HUES48 (cell line): ENCODE measurements around the gene CYP11A1.
A peak's percentile ranks its signal among the peaks of the same experiment; 100 is the strongest.

Source experiments
- H3K27ac ChIP-seq: one replicate; pipeline ENCODE4 v1.7.0; 2013; ENCODE audit warnings: low read depth, low read length, inconsistent platforms
- H3K27me3 ChIP-seq: 2 replicates; pipeline ENCODE4 v1.6.1; 2013; ENCODE audit warnings: mild to moderate bottlenecking, low read length; ENCODE audit not compliant: control insufficient read depth, insufficient read depth
- H3K36me3 ChIP-seq: 2 replicates; pipeline ENCODE4 v1.6.1; 2013; ENCODE audit warnings: low read length; ENCODE audit not compliant: control insufficient read depth, insufficient read depth
- H3K4me1 ChIP-seq: 2 replicates; pipeline ENCODE4 v1.6.1; 2013; ENCODE audit warnings: mild to moderate bottlenecking, low read length; ENCODE audit not compliant: control insufficient read depth, insufficient read depth
- H3K4me3 ChIP-seq: 2 replicates; pipeline ENCODE4 v1.5.1; 2013; ENCODE audit warnings: mild to moderate bottlenecking, low read depth, low read length
- H3K9ac ChIP-seq: 2 replicates; pipeline ENCODE4 v1.6.1; 2013; ENCODE audit warnings: mild to moderate bottlenecking, low read depth, low read length, moderate library complexity
- H3K9me3 ChIP-seq: 2 replicates; pipeline ENCODE4 v1.6.1; 2013; ENCODE audit warnings: low read length; ENCODE audit not compliant: control insufficient read depth, insufficient read depth

Gene CYP11A1

DNA sequence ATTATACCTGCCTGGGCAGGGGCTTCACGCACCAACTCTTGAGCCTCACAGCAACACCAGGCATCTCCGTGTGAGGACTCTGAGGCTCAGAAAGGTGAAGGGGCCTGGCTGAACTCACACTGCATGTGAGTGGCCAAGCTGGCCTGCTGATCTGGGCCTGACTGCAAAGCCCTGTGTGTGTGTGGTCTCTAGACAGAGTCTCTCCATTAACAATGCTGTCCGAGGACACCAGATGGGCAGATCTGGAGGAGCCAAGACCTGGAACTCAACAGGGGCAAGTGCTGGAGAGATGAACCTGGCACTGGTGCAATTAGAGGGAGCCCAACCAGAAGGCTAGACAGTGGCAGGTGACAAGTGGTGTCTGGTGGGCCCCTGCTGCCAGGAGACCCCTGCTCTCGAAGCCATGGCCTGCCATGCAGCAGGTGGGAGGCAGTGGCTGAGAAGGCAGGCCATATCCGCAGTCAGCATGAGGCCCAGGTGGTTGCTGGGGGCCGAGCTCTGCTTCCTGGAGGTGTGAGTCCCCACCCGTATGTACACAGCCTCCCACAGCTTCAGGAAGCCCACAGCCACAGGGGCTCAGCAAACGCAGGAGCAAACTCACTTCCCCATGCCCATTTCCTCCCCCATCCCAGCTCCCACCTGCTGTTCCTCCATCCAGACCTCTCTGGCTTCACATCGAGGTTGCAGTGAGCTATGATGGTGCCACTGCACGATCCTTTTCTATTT lies 39.0 kb downstream of the CYP11A1 start:
- H3K27me3 ChIP-seq, result no peaks in the 10 kb centered on the region
- H3K36me3 ChIP-seq, result no peaks in the 10 kb centered on the region
- H3K4me3 ChIP-seq, result no peak overlapping the region
- no peak overlapping the region for H3K27ac ChIP-seq
- no peaks in the 10 kb centered on the region for H3K9me3 ChIP-seq
- peaks cover 4% of the 10 kb centered on the region; the same call in 1 of the 2 replicates for H3K4me1 ChIP-seq
- H3K9ac ChIP-seq, result no peak overlapping the region

DNA sequence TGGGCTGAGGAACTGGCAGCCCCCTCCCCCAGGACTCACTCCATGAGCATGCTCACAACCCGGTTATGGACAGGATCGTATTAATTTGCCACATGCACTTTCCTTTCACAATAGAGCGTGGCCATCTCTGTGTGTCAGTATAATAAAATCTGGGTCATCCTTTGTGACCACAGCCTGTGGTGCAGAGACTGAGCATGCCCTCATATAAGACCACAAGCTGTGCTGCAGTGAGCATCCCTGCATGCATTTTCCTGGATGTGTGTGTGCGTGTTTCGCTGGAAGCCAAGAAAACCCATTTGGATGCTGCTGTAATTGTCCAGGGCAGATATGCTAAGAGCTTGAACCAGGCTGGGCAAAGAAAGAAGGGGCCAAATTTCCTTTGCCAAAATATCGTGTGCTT lies 39.7 kb downstream of the CYP11A1 start:
- H3K4me1 ChIP-seq, result peaks cover 4% of the 10 kb centered on the region; the same call in 1 of the 2 replicates
- no peaks in the 10 kb centered on the region for H3K36me3 ChIP-seq
- no peak overlapping the region for H3K9ac ChIP-seq
- no peak overlapping the region for H3K27ac ChIP-seq
- no peak overlapping the region for H3K4me3 ChIP-seq
- H3K9me3 ChIP-seq, result no peaks in the 10 kb centered on the region
- no peaks in the 10 kb centered on the region for H3K27me3 ChIP-seq

DNA sequence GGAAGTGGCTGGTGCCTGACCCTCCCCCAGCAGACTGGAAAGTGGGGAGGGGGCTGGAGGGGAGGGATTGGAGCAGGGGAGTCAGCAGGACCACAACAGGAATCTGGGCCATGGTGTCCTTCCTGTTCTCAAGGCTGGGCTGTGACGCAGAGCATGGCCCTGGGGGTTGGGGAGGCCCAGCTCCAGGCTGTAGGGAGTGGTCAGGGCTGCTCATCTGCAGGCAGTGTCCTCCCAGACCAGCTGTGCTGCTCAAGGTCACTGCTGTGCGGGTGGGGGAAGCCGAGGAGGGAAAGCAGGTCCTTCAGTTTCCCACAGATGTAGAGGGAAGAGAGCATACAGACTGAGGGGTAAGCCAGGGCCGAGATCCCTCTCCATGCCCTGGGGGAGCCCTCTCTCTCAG lies 40.7 kb downstream of the CYP11A1 start:
- peaks cover 4% of the 10 kb centered on the region; the same call in 1 of the 2 replicates for H3K4me1 ChIP-seq
- H3K27me3 ChIP-seq, result no peaks in the 10 kb centered on the region
- no peak overlapping the region for H3K4me3 ChIP-seq
- H3K27ac ChIP-seq, result no peak overlapping the region
- H3K9ac ChIP-seq, result no peak overlapping the region
- H3K9me3 ChIP-seq, result no peaks in the 10 kb centered on the region
- no peaks in the 10 kb centered on the region for H3K36me3 ChIP-seq

DNA sequence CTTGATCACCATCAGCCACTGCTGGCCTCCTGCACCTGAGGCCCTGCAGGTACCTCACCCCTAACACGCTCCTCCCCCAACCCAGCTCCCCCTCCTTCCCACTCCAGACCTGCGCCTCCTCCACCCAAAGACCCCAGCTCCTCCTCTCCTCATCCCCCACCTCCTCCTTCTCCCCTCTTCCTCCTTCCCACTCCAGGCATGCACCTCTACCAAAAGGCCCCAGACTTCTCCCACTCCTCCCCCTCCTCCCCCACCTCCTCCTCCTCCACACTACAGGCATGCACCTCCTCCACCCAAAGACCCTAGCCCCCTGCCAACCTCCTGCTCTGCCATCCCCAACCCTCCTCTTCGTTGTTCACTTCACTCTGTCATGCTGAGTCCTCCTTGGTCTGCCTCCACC lies 42.7 kb downstream of the CYP11A1 start:
- Histone ChIP-seq H3K4me1 (peaks cover 10% of the 10 kb centered on the region; the same call in 1 of the 2 replicates), H3K27ac (no peak overlapping the region), H3K27me3 (no peaks in the 10 kb centered on the region), H3K9ac (no peak overlapping the region), H3K36me3 (no peaks in the 10 kb centered on the region), H3K4me3 (no peak overlapping the region), H3K9me3 (no peaks in the 10 kb centered on the region)

DNA sequence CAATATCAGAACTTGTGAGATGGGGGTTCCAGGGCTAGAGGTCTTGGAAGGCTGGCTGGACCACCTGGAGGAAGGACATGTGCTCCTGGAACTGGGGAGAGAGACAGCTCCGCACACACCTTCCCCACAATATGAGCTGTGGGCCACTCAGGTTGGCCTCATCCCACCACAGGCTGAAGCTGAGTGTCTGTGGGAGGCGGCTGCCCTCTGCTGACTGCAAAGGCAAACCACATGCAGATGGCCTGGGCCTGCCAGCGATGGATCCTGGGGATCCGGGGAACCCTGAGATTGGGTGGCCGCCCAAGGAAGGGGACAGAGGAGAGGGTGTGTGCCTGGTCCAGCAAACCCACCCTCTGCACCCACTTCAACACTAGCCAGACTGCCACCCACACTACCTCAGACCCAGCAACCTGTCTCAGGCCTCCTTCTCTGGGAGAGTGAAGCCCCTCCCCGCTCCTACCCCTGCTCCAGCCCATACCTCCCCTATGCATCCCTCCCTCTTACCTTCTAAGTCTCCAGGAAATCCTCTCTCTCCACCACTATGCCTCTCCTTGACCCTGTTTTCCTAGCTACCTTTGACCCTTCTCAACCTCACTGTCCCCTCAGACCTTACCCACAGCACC lies 44.8 kb downstream of the CYP11A1 start:
- no peaks in the 10 kb centered on the region for H3K36me3 ChIP-seq
- no peaks in the 10 kb centered on the region for H3K27me3 ChIP-seq
- H3K4me1 ChIP-seq, result peaks cover 15% of the 10 kb centered on the region; the same call in 1 of the 2 replicates
- no peak overlapping the region for H3K27ac ChIP-seq
- H3K9ac ChIP-seq, result no peak overlapping the region
- no peak overlapping the region for H3K4me3 ChIP-seq
- H3K9me3 ChIP-seq, result no peaks in the 10 kb centered on the region

DNA sequence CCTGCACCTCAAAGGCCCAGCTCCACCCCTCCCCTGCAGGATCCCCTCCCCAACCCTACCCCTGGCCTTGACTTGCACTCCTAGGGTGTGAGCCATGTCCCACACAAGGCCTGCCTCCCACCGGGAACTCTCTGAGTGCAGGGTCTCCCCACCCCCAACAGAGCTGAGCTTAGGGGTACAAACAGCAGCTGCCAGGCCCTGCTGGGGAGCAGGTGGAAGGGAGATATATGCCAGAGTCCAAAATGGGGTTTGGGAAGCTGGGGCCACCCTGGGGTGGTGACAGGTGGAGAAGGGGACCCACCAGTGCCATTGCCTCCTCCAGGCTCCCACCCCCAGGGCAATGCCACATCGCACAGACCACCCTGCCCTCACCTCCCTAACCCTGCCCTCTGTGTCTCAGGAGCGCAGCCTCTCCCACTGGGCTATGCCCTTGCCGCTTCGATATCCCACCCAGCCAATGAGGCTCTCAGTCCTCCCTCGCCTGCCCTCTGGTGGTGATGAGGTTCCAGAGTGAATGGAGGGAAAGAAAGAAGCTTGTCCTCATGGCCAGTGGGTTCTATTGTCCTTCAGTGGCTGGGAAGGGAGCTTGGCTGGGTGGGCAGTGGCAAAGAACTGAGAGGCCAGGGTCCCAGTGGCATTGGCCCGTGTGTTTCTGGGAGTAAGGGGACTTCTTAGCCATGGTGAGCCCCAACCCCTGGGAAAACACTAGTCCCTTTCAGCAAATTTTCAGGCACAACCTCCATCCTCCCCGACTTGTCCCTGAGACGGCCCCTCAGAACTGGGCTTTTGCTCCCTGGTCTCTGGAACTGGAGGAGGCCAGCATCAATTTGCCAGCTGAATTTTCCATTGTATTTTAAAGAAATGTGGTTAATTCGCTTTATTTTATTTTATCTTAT lies 46.8 kb downstream of the CYP11A1 start:
- Histone ChIP-seq H3K9ac (no peak overlapping the region), H3K27ac (peak overlapping the region; percentile 64), H3K4me3 (no peak overlapping the region), H3K4me1 (peaks cover 16% of the 10 kb centered on the region), H3K27me3 (no peaks in the 10 kb centered on the region), H3K9me3 (no peaks in the 10 kb centered on the region), H3K36me3 (no peaks in the 10 kb centered on the region)

DNA sequence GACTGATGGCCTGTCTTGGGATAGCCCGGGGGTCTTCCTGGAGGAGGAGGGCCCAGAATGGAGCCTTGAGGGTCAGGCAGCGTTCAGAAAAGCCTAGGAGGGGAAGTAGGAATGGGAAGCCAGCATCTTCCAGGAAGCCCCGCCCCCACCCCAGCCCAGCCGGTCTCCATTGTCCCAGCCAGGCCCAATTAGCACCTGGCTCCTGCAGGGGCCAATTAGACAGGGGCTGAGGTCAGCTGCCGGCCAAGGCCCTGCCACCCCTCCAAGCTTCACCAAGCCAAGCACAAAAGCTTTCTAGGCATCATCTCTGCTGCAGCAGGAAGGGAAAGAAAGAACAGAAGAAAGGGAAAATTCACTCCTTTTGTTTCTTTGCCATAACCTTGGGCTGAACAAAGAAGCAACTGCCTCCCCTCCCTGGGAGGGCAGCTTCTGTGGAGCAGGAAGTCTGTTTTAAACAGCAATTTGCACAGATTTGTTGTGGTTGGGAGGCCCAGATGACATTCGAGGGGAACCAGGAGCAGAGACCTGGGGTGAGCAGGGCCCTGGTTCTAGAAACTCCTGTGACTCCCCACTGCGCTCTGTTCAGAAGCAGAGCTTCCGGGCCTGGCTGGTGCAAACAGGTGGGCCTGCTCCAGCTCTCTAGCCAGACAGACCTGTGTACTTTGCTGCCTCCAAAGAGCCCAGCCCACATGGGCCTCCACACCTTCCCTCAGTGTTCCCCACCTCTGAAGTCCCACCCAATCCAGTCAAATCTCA lies 47.7 kb downstream of the CYP11A1 start:
- H3K9me3 ChIP-seq, result no peaks in the 10 kb centered on the region
- H3K27me3 ChIP-seq, result no peaks in the 10 kb centered on the region
- H3K9ac ChIP-seq, result no peak overlapping the region
- H3K36me3 ChIP-seq, result no peaks in the 10 kb centered on the region
- H3K4me1 ChIP-seq, result peaks cover 22% of the 10 kb centered on the region
- no peak overlapping the region for H3K4me3 ChIP-seq
- peak overlapping the region; percentile 64 for H3K27ac ChIP-seq

DNA sequence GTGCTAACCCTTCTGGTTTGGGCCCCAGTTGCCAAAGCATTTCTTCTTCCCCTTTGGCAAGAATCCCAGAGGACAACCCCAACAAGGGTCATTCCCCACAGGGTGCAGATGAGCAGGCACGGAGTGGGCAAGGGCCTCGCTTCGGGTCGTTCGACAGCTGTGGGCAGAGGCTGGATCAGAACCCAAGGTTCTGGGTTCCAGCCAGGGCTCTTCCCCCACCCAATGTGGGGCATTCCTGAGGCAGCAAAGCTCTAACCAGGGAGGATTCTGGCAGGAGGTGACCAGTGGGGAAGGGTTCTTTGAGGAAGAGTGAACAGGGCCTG lies 48.3 kb downstream of the CYP11A1 start:
- Histone ChIP-seq H3K9ac (no peak overlapping the region), H3K4me1 (peaks cover 25% of the 10 kb centered on the region), H3K36me3 (no peaks in the 10 kb centered on the region), H3K9me3 (no peaks in the 10 kb centered on the region), H3K27me3 (no peaks in the 10 kb centered on the region), H3K4me3 (no peak overlapping the region), H3K27ac (peak overlapping the region; percentile 64)

DNA sequence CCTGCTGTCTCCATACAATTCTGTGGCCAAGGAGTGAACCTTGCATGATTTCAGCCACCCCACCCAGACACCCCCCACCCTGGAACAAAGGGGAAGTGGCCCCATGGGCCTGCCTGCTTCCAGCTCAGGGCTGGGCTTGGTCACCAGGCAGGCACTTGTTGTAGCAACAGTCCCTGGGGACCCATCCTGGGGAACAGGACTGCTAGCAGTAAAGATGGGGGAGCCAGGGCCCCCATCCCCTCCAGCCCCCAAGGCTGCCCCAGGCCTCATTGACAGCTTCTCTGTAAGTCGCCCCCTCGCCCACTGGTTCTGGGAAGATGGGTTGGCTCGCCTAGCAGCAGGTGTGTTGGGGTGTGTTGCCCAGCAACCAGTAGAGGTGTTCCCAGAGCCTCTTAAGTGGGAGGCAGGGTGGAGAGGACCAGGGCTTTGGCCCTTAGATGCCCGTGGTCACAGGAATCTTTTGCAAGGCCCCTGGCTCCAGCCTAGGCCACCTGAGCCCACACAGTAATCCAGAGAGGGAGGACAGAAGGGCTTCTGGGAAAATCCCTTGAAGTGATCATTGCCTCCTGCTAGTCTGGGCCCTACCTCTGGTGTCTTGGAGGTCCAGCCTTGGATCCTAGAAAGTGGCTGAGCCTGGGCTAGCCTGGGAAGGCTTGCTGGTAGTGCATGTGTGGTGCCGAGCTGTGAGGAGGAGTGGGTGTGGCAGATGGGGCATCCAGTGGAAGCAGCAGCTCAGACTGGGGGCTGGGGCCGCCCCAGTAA lies 48.9 kb downstream of the CYP11A1 start:
- Histone ChIP-seq H3K4me1 (peaks cover 25% of the 10 kb centered on the region), H3K9ac (no peak overlapping the region), H3K27me3 (no peaks in the 10 kb centered on the region), H3K27ac (no peak overlapping the region), H3K4me3 (no peak overlapping the region), H3K9me3 (no peaks in the 10 kb centered on the region), H3K36me3 (no peaks in the 10 kb centered on the region)

DNA sequence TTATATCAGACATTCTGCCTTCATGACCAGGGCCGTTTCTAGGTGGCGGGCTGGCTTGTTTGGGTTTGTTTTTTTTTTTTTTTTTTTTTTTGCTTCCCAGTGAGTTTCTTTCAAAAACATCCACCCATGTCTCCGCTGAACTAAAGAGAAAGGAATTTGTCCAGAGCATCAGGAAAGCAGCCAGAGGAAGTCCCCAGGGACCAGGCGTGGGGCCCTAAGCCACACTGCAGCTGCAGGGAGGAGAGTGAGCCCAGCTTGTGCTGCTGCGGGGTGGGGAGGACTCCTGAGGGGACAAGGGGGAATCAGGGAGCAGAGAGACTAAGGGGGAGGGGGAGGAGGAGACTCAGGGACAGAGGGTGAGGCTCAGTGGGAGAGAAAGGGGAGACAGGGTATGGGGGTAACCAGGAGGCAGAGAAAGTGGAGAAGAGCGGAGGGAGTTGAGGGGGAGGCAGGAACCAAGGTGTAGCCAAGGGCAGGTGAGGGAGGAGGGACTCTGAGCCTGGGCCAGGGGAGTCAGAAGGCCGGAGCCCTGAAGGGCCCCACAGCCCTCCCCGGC lies 49.5 kb downstream of the CYP11A1 start:
- H3K27ac ChIP-seq, result peak overlapping the region; percentile 42
- peaks cover 25% of the 10 kb centered on the region for H3K4me1 ChIP-seq
- no peak overlapping the region for H3K4me3 ChIP-seq
- no peaks in the 10 kb centered on the region for H3K9me3 ChIP-seq
- no peaks in the 10 kb centered on the region for H3K36me3 ChIP-seq
- no peak overlapping the region for H3K9ac ChIP-seq
- H3K27me3 ChIP-seq, result no peaks in the 10 kb centered on the region
